Occipital lobe (tissue), 2 donors: ENCODE results near the gene TMUB1. TPM values are rescaled to one million over a fixed set of nuclear protein-coding genes. Genes with fewer than 3 reads are reported as not detected.

ENCODE experiments used
- DNase-seq: peaks from one replicate; lab custom pipeline; 2025; lab: John Stamatoyannopoulos, UW
- total RNA-seq: library from RNA; depleted of rRNA; stranded (reverse); fragments of >200 nt; gene quantifications from one replicate; pipeline ENCODE4 v1.2.3, GENCODE V29; 2014

The TMUB1 gene
- total RNA-seq, 1 donor from 2014 or later, result 9.7 TPM

DNA sequence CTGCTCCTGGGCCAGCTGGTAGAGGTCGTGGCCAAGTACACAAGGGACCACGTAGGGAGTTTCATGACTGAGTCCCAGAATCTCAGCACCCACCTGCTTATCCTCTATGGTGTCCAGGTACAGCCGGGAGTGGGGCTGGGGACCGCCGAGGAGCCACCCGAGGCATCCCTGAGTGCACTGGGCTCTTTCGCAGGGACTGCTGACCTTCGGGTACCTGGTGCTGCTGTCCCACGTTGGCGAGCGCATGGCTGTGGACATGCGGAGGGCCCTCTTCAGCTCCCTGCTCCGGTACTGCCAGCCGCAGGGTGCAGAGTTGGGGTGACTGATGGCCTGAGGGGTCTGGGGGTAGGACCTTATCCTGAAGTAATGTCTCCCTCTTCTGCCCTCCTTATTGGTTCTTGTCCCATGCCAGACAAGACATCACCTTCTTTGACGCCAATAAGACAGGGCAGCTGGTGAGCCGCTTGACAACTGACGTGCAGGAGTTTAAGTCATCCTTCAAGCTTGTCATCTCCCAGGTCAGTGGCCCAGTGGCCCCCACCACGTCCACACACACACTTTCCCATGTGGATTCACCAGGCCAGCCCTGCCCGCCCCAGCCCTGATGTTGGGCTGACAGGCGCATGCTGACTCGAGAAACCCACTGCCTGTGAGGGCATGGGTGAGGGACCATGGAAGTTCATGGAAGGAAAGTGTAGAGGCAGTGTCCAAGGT, 48.8 kb downstream of the TMUB1 start:
- DNase-seq, result no peak

DNA sequence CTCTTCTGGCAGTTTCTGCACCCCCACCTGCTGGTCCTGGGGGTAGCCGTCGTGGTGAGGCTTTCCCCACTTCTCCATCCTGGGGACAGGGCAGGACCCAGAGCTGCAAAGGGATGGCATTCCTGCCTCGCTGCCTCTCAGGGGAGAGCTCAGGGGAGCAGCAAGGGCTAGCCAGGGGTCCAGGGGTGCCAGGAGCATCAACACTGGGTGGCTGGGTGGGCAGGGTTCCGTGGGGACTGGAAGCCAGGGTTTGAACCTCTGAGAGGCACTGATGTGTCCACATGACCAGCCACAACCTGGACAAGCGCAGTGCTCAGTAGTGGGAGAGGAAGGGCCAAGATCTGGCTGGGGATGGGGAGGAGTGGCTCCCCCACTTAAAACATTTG, 49.4 kb downstream of the TMUB1 start:
- no peak for DNase-seq

DNA sequence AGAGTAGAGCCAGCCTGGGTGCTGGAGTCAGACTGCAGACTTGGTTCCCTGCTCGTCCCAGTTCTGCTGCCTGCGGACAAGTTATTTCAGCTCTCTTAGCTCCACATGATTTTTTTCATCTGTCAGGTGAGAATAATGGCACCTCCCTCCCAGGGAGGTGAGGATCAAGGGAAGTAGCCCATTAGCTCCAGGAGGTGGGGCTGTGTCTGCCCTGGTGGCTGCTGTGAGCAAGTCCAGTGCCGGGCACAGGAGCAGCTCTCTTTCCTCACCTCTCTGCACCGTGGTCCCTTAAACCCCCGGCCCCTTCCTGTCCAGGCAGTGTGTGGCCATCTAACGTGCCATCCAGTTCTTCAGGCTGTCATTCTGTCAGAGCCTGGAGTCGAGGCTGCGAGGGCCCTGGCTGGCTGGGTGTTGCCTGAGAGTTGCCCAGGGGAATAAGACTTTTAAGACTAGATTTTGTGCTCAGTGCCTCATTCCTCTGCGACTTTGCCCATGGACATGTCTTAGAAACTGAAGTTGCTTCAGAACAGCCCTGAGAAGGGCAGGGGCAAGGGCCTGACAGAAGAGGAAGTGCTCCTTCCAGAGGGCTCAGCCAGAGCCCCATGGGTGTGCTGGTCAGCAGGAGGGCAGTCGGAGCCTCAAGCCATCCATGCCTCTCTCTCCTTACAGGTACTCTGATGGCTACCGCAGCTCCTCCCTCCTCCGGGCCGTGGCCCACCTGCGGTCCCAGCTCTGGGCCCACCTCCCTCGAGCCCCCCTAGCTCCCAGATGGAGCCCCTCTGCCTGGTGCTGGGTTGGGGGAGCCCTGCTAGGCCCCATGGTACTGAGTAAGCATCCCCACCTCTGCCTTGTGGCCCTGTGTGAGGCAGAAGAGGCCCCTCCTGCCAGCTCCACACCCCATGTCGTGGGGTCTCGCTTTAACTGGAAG, 50.1 kb downstream of the TMUB1 start:
- no peak for DNase-seq

Other genes with a start within 250 kb of the TMUB1 start
- gene AOC1, start 231.0 kb downstream of the TMUB1 start, total RNA-seq, result not detected
- gene KCNH2, start 105.2 kb downstream of the TMUB1 start, total RNA-seq, result 8.0 TPM
- 0.78 TPM for gene NOS3, start 92.5 kb downstream of the TMUB1 start, total RNA-seq
- 1.9 TPM for gene ATG9B, start 59.0 kb downstream of the TMUB1 start, total RNA-seq
- 24.3 TPM for gene ABCB8, start 55.0 kb downstream of the TMUB1 start, total RNA-seq
- 0.62 TPM for gene ASIC3, start 35.0 kb downstream of the TMUB1 start, total RNA-seq
- gene CDK5, start 25.6 kb downstream of the TMUB1 start, total RNA-seq, result 37.3 TPM
- gene SLC4A2, start 23.9 kb downstream of the TMUB1 start, total RNA-seq, result 13.7 TPM
- gene FASTK, start 2.7 kb downstream of the TMUB1 start, total RNA-seq, result 30.7 TPM
- 85.6 TPM for gene AGAP3, start 3.0 kb upstream of the TMUB1 start, total RNA-seq
- gene GBX1, start 84.2 kb upstream of the TMUB1 start, total RNA-seq, result not detected
- not detected for gene ASB10, start 103.8 kb upstream of the TMUB1 start, total RNA-seq
- gene H2BK1, start 127.0 kb upstream of the TMUB1 start, total RNA-seq, result not detected
- gene ABCF2, start 143.7 kb upstream of the TMUB1 start, total RNA-seq, result 29.5 TPM
- gene CHPF2, start 149.0 kb upstream of the TMUB1 start, total RNA-seq, result 19.0 TPM
- 147 TPM for gene SMARCD3, start 165.2 kb upstream of the TMUB1 start, total RNA-seq